Measurements from ENCODE around the gene PSMB1.
"Not testable (repeated sequence)": the region's sequence is repeated elsewhere in the genome, so short reads cannot be mapped to it uniquely, and the experiment has no call there.

The PSMB1 gene

DNA sequence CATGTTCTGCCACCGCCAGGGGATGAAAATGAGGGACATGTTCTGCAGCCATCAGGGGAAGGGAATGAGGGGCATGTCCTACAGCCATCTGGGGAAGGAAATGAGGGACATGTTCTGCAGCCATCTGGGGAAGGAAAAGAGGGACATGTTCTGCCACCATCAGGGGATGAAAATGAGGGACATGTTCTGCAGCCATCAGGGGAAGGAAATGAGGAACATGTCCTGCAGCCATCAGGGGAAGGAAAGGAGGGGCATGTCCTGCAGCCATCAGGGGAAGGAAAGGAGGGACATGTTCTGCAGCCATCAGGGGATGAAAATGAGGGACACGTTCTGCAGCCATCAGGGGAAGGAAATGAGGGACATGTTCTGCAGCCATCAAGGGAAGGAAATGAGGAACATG is 50.8 kb downstream of the PSMB1 start:
- DNase-seq: not testable (repeated sequence)

DNA sequence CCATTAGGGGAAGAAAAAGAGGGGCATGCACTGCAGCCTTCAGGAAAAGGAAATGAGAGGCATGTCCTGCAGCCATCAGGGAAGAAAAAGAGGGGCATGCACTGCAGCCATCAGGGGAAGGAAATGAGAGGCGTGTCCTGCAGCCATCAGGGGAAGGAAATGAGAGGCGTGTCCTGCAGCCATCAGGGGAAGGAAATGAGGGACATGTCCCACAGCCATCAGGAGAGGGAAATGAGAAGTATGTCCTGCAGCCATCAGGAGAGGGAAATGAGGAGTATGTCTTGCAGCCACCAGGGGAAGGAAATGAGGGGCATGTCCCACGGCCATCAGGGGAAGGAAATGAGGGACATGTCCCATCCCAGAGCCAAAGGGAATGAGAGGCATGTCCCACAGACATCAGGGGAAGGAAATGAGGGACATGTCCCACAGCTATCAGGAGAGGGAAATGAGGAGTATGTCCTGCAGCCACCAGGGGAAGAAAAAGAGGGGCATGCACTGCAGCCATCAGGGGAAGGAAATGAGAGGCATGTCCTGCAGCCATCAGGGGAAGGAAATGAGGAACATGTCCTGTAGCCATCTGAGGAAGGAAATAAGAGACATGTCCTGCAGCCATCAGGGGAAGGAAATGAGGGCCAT is 52.0 kb downstream of the PSMB1 start:
- DNase-seq: no peak

DNA sequence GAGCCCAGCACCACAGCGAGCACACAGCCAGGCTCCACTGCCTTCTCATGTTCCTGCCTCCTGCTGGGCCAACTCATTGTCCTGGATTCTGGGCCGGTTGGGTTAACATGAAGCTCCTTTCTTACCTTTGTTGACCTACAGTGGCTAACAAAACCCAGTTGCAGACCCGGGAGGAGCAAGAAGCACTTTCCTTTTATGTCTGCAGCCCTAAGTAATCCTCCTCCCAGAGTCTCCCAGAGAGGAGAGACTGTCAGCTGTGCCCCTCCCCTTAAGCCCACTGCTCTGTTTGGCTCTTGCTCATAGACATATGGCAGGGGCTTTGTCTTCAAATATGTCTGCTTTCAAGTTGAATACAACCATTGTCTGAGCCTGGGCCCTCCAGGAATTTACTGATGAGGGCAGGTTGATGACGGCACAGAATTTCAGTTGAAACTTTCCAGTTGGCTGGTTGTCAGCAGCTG is 55.2 kb downstream of the PSMB1 start:
- peak; percentile 99 for DNase-seq

DNA sequence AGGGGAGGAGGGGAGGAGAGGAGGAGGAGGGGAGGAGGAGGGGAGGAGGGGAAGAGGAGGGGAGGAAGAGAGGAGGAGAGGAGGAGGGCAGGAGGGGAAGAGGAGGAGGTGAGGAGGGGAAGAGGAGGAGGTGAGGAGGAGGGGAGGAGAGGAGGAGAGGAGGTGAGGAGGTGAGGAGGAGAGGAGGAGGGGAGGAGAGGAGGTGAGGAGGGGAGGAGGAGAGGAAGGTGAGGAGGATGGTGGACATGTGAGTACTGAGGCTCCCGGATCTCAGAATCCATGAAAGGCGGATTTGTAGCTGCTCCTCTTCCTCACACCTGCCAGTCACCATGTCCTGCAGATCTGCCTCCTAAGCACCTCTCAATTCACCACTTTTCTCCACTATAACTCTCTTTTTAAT is 59.8 kb downstream of the PSMB1 start:
- no peak for DNase-seq

DNA sequence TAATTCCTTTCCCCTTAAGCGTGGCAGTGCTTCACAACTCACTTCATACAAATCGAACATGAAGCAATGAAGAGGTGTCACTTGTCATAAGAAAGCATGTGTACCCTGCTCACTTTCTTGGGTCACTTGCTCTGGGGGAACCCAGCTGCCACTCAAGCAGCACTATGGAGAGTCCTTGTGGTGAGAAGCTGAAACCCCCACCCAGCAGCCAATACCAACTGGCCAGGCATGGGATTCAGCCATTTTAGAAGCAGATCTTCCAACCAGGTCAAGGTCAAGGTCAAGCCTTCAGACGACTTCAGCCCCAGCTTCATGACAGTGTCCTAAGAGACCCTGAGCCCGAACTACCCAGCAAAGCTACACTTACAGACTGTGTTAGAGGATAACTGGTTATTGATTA is 62.8 kb downstream of the PSMB1 start:
- DNase-seq: peak; percentile 52

DNA sequence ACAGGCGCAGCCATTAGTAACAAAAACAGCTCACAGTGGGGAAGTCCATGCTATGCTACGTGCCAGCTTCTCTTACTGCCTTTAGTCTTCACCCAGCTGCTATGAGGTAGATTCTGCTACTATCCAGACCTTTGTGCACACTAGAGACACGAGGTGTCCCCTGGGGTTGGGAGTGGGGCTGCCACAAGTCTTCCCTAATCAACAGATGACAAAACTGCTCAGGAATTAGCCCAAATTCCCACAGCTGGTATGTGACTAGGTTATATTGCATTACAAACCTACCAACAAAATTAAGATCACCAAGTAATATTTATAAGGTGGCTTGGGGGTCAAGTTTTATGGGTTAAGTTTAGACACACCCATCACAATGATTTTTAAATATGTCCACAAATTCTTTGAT is 63.3 kb downstream of the PSMB1 start:
- DNase-seq: peak; percentile 49

DNA sequence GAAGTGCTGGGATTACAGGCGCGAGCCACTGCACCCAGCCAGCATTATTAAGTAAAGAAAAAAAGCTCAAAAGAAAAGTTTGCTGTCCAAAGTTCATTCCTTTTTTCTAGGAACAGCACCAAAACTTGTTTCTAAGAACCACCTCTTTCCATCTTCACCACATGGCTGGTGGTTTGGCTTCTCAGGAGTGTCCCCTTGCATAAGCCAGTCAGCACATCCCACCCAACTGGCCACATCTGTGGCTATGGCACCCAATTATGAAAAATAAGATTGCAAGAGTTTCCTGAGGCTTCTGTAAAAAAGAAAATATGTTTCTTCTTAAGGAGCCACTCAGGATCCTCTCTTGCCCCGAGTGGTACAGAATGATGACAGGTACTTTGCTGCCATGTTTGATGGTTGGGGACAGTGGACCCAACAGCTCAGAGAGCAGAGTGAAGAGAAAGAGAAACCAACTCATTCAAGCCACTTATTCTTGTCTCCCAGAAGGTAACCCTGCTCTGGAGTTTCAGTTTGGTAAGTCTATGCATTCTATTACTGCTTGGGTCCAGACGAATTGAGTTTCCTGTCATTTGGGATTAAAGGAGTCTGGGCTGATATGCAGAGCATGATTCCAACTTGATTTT is 65.3 kb downstream of the PSMB1 start:
- no peak for DNase-seq

DNA sequence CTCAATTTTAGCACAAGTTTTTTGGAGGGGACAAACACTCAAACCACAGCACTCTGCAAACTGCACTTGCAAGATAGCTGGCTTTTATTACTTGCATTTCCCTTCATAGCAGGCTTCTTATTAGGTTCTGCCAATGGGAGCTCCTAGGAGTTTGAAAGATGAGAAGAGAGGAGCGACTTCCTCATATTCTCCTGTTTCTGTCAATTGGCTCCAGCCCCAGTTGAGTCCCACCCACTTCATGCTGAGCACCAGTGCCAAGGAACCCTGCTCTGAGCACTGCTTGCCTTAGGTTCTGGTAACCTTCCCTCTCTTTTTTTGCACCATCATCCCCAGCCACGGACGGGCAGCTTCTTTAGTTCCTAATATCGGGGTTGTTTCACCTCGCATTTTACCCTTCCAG is 67.9 kb downstream of the PSMB1 start:
- DNase-seq: no peak
